Lower lobe of right lung (tissue), 2 donors: ENCODE data around the gene MAEL. TPM values are rescaled to one million over a fixed set of nuclear protein-coding genes. Genes with fewer than 3 reads are reported as not detected.

ENCODE experiments used
- ATAC-seq, 2 donors: fragments of 200-7000 bp; cut with Tn5 transposase; one replicate each; pipeline ENCODE4 v1.9.1; 2020 to 2022; ENCODE audit warnings: mild to moderate bottlenecking in 2 of 2, moderate library complexity in 2 of 2
- DNase-seq: peaks from one replicate; pipeline ENCODE4 v3.0.0-alpha.2; 2020
- H3K27ac ChIP-seq: fragments of 200-600 bp; one replicate; pipeline ENCODE4 v1.8.0; 2022
- H3K27me3 ChIP-seq: fragments of 200-600 bp; one replicate; pipeline ENCODE4 v1.8.0; 2022; ENCODE audit warnings: low read depth
- H3K36me3 ChIP-seq: fragments of 200-600 bp; one replicate; pipeline ENCODE4 v1.8.0; 2022; ENCODE audit warnings: mild to moderate bottlenecking
- H3K4me1 ChIP-seq: fragments of 200-600 bp; one replicate; pipeline ENCODE4 v1.8.0; 2022
- H3K4me3 ChIP-seq: fragments of 200-600 bp; one replicate; pipeline ENCODE4 v1.8.0; 2022; ENCODE audit warnings: mild to moderate bottlenecking
- H3K9me3 ChIP-seq: fragments of 200-600 bp; one replicate; pipeline ENCODE4 v1.8.0; 2022
- CTCF ChIP-seq: fragments of 200-600 bp; IDR thresholded peaks from one replicate; pipeline ENCODE4 v1.8.0; 2022; ENCODE audit warnings: antibody characterized with exemption, mild to moderate bottlenecking
- intact Hi-C: fragments of 100-400 bp; cut with DNase I; formaldehyde crosslinking; loops from one replicate; pipeline ENCODE4 v1.11.0; 2022
- total RNA-seq: library from RNA; stranded (reverse); fragmentation: NEBNext Ultra II Directional; extraction: Animal tissue kit (Norgen Biotek cat#: 25700); gene quantifications from one replicate; pipeline ENCODE4 v1.2.1, GENCODE V29; 2021
- donor health status: DM: no; HTN: yes; CAD: no; lungs with severe emphysema.

The MAEL gene
- total RNA-seq, 1 donor from 2014 or later: not detected

- no peak for TF ChIP-seq CTCF
- DNase-seq (no peak), ATAC-seq (no peak)
- intact Hi-C loops: no loop called here
- Histone ChIP-seq H3K36me3 (no peaks in the 10 kb centered on the region), H3K9me3 (peaks cover 5% of the 10 kb centered on the region), H3K27ac (no peak overlapping the region), H3K27me3 (no peaks in the 10 kb centered on the region), H3K4me1 (no peaks in the 10 kb centered on the region), H3K4me3 (no peak overlapping the region)
These were observed 13.3 kb downstream of the MAEL start for GRCh38 chr1:167002354-167002753.

GRCh38 chr1:167003711-167004110, 14.6 kb downstream of the MAEL start:
- Histone ChIP-seq H3K4me3 (no peak overlapping the region), H3K27ac (no peak overlapping the region), H3K27me3 (no peaks in the 10 kb centered on the region), H3K36me3 (no peaks in the 10 kb centered on the region), H3K4me1 (no peaks in the 10 kb centered on the region), H3K9me3 (peaks cover 5% of the 10 kb centered on the region)
- no peak for ATAC-seq
- TF ChIP-seq CTCF: no peak
- no peak for DNase-seq
- intact Hi-C loops: no loop called here

GRCh38 chr1:167011560-167012191, 22.6 kb downstream of the MAEL start:
- DNase-seq (no peak), ATAC-seq (no peak)
- no peak for TF ChIP-seq CTCF
- no peaks in the 10 kb centered on the region for H3K27me3 ChIP-seq
- no peak overlapping the region for H3K27ac ChIP-seq
- no peak overlapping the region for H3K4me3 ChIP-seq
- intact Hi-C loops: no loop called here
- no peaks in the 10 kb centered on the region for H3K4me1 ChIP-seq
- no peaks in the 10 kb centered on the region for H3K9me3 ChIP-seq
- no peaks in the 10 kb centered on the region for H3K36me3 ChIP-seq

GRCh38 chr1:167012570-167012969, 23.5 kb downstream of the MAEL start:
- no peaks in the 10 kb centered on the region for H3K9me3 ChIP-seq
- no peak overlapping the region for H3K4me3 ChIP-seq
- DNase-seq: no peak
- TF ChIP-seq CTCF: no peak
- no peaks in the 10 kb centered on the region for H3K36me3 ChIP-seq
- intact Hi-C loops: no loop called here
- H3K27ac ChIP-seq: no peak overlapping the region
- ATAC-seq: no peak
- no peaks in the 10 kb centered on the region for H3K27me3 ChIP-seq
- no peaks in the 10 kb centered on the region for H3K4me1 ChIP-seq

GRCh38 chr1:167013108-167013929, 24.2 kb downstream of the MAEL start:
- ATAC-seq: no peak
- TF ChIP-seq CTCF: no peak
- intact Hi-C loops: no loop called here

More at GRCh38 chr1:167013108-167013929, 24.2 kb downstream of the MAEL start:
- Histone ChIP-seq H3K27me3 (no peaks in the 10 kb centered on the region), H3K4me3 (no peak overlapping the region), H3K27ac (no peak overlapping the region), H3K9me3 (no peaks in the 10 kb centered on the region), H3K36me3 (no peaks in the 10 kb centered on the region), H3K4me1 (no peaks in the 10 kb centered on the region)
- DNase-seq: no peak
